ENCODE results near the gene ARID4B. TPM values are rescaled to one million over a fixed set of nuclear protein-coding genes. Genes with fewer than 3 reads are reported as not detected.
"Not testable (repeated sequence)": the region's sequence is repeated elsewhere in the genome, so short reads cannot be mapped to it uniquely, and the experiment has no call there.

The ARID4B gene
- total RNA-seq, 1 donor from 2014 or later, result 43.6 TPM

- H3K27me3 Mint-ChIP-seq (ENCODE audit: low read depth), result no peaks in the 10 kb centered on the region
- no peak overlapping the region for H3K27ac Mint-ChIP-seq (ENCODE audit: unreplicated experiment)
- H3K4me1 Mint-ChIP-seq, result peaks cover 23% of the 10 kb centered on the region
- H3K9me3 Mint-ChIP-seq, result no peaks in the 10 kb centered on the region
- H3K36me3 Mint-ChIP-seq (ENCODE audit: low read depth), result peaks cover 2% of the 10 kb centered on the region
- DNase-seq (ENCODE audit: low read depth, low spot score), result no peak
- TF ChIP-seq, protein P1, sequence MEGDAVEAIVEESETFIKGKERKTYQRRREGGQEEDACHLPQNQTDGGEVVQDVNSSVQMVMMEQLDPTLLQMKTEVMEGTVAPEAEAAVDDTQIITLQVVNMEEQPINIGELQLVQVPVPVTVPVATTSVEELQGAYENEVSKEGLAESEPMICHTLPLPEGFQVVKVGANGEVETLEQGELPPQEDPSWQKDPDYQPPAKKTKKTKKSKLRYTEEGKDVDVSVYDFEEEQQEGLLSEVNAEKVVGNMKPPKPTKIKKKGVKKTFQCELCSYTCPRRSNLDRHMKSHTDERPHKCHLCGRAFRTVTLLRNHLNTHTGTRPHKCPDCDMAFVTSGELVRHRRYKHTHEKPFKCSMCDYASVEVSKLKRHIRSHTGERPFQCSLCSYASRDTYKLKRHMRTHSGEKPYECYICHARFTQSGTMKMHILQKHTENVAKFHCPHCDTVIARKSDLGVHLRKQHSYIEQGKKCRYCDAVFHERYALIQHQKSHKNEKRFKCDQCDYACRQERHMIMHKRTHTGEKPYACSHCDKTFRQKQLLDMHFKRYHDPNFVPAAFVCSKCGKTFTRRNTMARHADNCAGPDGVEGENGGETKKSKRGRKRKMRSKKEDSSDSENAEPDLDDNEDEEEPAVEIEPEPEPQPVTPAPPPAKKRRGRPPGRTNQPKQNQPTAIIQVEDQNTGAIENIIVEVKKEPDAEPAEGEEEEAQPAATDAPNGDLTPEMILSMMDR (conservative IDR thresholded peaks at IDR 0.05), result no peak
- H3K4me3 Mint-ChIP-seq, result no peak overlapping the region
Observed at GRCh38 chr1:235289859-235290739, 37.9 kb downstream of the ARID4B start.

GRCh38 chr1:235287208-235287882 is 40.6 kb downstream of the ARID4B start:
- H3K27ac Mint-ChIP-seq (ENCODE audit: unreplicated experiment), result no peak overlapping the region
- TF ChIP-seq, protein P1 (conservative IDR thresholded peaks at IDR 0.05), result no peak
- H3K9me3 Mint-ChIP-seq, result no peaks in the 10 kb centered on the region
- H3K36me3 Mint-ChIP-seq (ENCODE audit: low read depth), result peaks cover 2% of the 10 kb centered on the region
- H3K4me1 Mint-ChIP-seq, result peaks cover 19% of the 10 kb centered on the region
- DNase-seq (ENCODE audit: low read depth, low spot score), result no peak
- H3K27me3 Mint-ChIP-seq (ENCODE audit: low read depth), result no peaks in the 10 kb centered on the region
- no peak overlapping the region for H3K4me3 Mint-ChIP-seq

DNA sequence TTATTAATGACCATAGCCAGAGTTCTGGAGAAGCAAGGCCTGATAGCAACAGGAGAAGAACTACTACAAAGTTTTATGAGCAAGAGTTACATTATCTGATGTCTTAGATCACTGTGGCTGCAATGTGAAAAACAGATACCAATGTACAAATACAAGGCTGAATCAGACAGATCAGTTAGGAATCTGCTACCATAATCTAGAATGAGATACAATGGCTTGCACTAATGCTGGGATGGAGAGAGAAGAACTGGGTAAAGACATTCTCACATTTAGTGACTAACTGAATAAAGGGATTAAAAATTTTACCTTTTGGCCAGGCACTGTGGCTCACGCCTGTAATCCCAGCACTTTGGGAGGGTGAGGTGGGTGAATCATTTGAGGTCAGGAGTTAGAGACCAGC is 41.3 kb downstream of the ARID4B start:
- no peak overlapping the region for H3K4me3 Mint-ChIP-seq
- no peak for DNase-seq (ENCODE audit: low read depth, low spot score)
- H3K36me3 Mint-ChIP-seq (ENCODE audit: low read depth), result peaks cover 2% of the 10 kb centered on the region
- no peak overlapping the region for H3K27ac Mint-ChIP-seq (ENCODE audit: unreplicated experiment)
- H3K27me3 Mint-ChIP-seq (ENCODE audit: low read depth), result no peaks in the 10 kb centered on the region
- no peaks in the 10 kb centered on the region for H3K9me3 Mint-ChIP-seq
- peaks cover 22% of the 10 kb centered on the region for H3K4me1 Mint-ChIP-seq
- TF ChIP-seq, protein P1 (conservative IDR thresholded peaks at IDR 0.05), result no peak

DNA sequence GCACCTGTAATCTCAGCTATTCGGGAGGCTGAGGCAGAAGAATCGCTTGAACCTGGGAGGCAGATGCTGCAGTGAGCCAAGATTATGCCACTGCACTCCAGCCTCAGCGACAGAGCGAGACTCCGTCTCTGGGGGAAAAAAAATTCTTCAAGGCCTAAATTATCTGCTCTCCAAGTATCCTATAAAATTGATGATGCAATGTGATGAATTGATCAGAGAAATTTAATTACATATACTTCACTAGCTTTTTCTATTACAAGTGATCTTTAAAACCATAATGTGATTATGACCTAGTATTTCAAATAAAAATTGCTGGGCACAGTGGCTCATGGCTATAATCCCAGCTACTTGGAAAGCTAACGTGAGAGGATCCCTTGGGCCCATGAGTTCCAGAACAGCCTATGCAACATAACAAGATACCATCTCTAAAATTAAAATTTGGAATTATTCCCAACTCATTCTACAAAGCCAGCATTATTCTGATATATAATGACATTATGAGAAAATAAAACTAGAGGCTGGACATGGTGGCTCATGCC is 43.7 kb downstream of the ARID4B start:
- H3K4me1 Mint-ChIP-seq, result peaks cover 31% of the 10 kb centered on the region
- peaks cover 2% of the 10 kb centered on the region for H3K36me3 Mint-ChIP-seq (ENCODE audit: low read depth)
- H3K27ac Mint-ChIP-seq (ENCODE audit: unreplicated experiment), result no peak overlapping the region
- no peak for DNase-seq (ENCODE audit: low read depth, low spot score)
- H3K4me3 Mint-ChIP-seq, result no peak overlapping the region
- no peaks in the 10 kb centered on the region for H3K9me3 Mint-ChIP-seq
- no peaks in the 10 kb centered on the region for H3K27me3 Mint-ChIP-seq (ENCODE audit: low read depth)
- TF ChIP-seq, protein P1 (conservative IDR thresholded peaks at IDR 0.05), result no peak

DNA sequence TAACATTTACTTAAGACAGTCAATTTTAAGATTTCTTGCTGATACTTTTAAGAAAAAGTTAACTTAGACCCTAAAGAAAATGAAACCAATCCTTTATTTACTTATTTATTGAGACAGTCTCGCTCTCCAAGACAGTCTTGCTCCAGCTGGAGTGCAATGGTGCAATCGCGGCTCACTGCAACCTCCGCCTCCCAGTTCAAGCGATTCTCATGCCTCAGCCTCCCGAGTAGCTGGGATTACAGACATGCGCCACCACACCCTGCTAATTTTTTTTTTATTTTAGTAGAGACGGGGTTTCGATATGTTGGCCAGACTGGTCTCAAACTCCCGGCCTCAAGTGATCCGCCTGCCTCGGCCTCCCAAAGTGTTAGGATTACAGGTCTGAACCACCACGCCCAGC is 44.3 kb downstream of the ARID4B start:
- not testable (repeated sequence) for H3K27ac Mint-ChIP-seq (ENCODE audit: unreplicated experiment); DNase-seq (ENCODE audit: low read depth, low spot score); H3K36me3 Mint-ChIP-seq (ENCODE audit: low read depth); H3K27me3 Mint-ChIP-seq (ENCODE audit: low read depth); H3K9me3 Mint-ChIP-seq; H3K4me3 Mint-ChIP-seq
- peaks cover 31% of the 10 kb centered on the region for H3K4me1 Mint-ChIP-seq

Data from neural crest cell (in vitro differentiated cells).